ENCODE results near the gene GMPPA. TPM values are rescaled to one million over a fixed set of nuclear protein-coding genes. Genes with fewer than 3 reads are reported as not detected.

The GMPPA gene
- total RNA-seq, 2 donors from 2014 or later, result 36.9 to 38.2 TPM

- Mint-ChIP-seq H3K36me3 (ENCODE audit: low read depth) (no peaks in the 10 kb centered on the region), H3K27ac (no peak overlapping the region), H3K4me1 (peaks cover 43% of the 10 kb centered on the region), H3K9me3 (no peaks in the 10 kb centered on the region), H3K4me3 (peak overlapping the region; percentile 50), H3K27me3 (ENCODE audit: insufficient read depth) (peaks cover 35% of the 10 kb centered on the region)
- H3K9ac ChIP-seq (ENCODE audit: extremely low read depth, low read length, poor library complexity, severe bottlenecking), result no peak overlapping the region
- no peak overlapping the region for H3K4me3 ChIP-seq (ENCODE audit: low read length)
- no peaks in the 10 kb centered on the region for H3K9me3 ChIP-seq (ENCODE audit: control insufficient read depth, low read length)
- DNase-seq, result peak; percentile 83
- H3K36me3 ChIP-seq (ENCODE audit: control insufficient read depth, insufficient read depth, low read length), result no peaks in the 10 kb centered on the region
- peak; percentile 70 for TF ChIP-seq CTCF (conservative IDR thresholded peaks at IDR 0.05)
- H3K27me3 ChIP-seq (ENCODE audit: control insufficient read depth, insufficient read depth, low read length, poor library complexity, severe bottlenecking), result peaks cover 4% of the 10 kb centered on the region
- no peak overlapping the region for H3K27ac ChIP-seq (ENCODE audit: low read depth, low read length)
- peaks cover 24% of the 10 kb centered on the region for H3K4me1 ChIP-seq (ENCODE audit: control insufficient read depth, insufficient read depth, low read length)
- WGBS, 2 experiments (ENCODE audit: insufficient coverage in 1 of 2, insufficient read length in 1 of 2), result 20 to 38% methylated on average over 2 to 24 of the region's 24 CpGs
Observed at GRCh38 chr2:219523031-219523671, 24.5 kb downstream of the GMPPA start.

GRCh38 chr2:219524817-219525216 lies 26.1 kb downstream of the GMPPA start:
- peaks cover 42% of the 10 kb centered on the region for H3K27me3 Mint-ChIP-seq (ENCODE audit: insufficient read depth)
- peaks cover 40% of the 10 kb centered on the region for H3K4me1 Mint-ChIP-seq
- Histone ChIP-seq H3K27me3 (ENCODE audit: control insufficient read depth, insufficient read depth, low read length, poor library complexity, severe bottlenecking) (peaks cover 21% of the 10 kb centered on the region), H3K9ac (ENCODE audit: extremely low read depth, low read length, poor library complexity, severe bottlenecking) (no peak overlapping the region), H3K36me3 (ENCODE audit: control insufficient read depth, insufficient read depth, low read length) (no peaks in the 10 kb centered on the region), H3K4me3 (ENCODE audit: low read length) (no peak overlapping the region), H3K4me1 (ENCODE audit: control insufficient read depth, insufficient read depth, low read length) (peaks cover 28% of the 10 kb centered on the region), H3K9me3 (ENCODE audit: control insufficient read depth, low read length) (no peaks in the 10 kb centered on the region), H3K27ac (ENCODE audit: low read depth, low read length) (no peak overlapping the region)
- H3K27ac Mint-ChIP-seq, result no peak overlapping the region
- WGBS, 2 experiments (ENCODE audit: insufficient coverage in 1 of 2, insufficient read length in 1 of 2), result 88% methylated on average over 2 of the region's 2 CpGs; no CpG with 5 or more reads in 1 of the 2 experiments
- no peaks in the 10 kb centered on the region for H3K9me3 Mint-ChIP-seq
- H3K4me3 Mint-ChIP-seq, result no peak overlapping the region
- TF ChIP-seq CTCF (conservative IDR thresholded peaks at IDR 0.05), result no peak
- H3K36me3 Mint-ChIP-seq (ENCODE audit: low read depth), result no peaks in the 10 kb centered on the region
- no peak for DNase-seq

GRCh38 chr2:219525533-219526232 lies 27.0 kb downstream of the GMPPA start:
- peak overlapping the region; percentile 21 for H3K4me3 Mint-ChIP-seq
- Histone ChIP-seq H3K9ac (ENCODE audit: extremely low read depth, low read length, poor library complexity, severe bottlenecking) (no peak overlapping the region), H3K4me3 (ENCODE audit: low read length) (peak overlapping the region; percentile 28), H3K4me1 (ENCODE audit: control insufficient read depth, insufficient read depth, low read length) (peaks cover 30% of the 10 kb centered on the region), H3K27ac (ENCODE audit: low read depth, low read length) (no peak overlapping the region), H3K9me3 (ENCODE audit: control insufficient read depth, low read length) (no peaks in the 10 kb centered on the region), H3K36me3 (ENCODE audit: control insufficient read depth, insufficient read depth, low read length) (no peaks in the 10 kb centered on the region), H3K27me3 (ENCODE audit: control insufficient read depth, insufficient read depth, low read length, poor library complexity, severe bottlenecking) (peaks cover 28% of the 10 kb centered on the region)
- no peak for TF ChIP-seq CTCF (conservative IDR thresholded peaks at IDR 0.05)
- peaks cover 37% of the 10 kb centered on the region for H3K4me1 Mint-ChIP-seq
- no peaks in the 10 kb centered on the region for H3K9me3 Mint-ChIP-seq
- no peaks in the 10 kb centered on the region for H3K36me3 Mint-ChIP-seq (ENCODE audit: low read depth)
- 36 to 39% methylated on average over 2 to 9 of the region's 9 CpGs for WGBS, 2 experiments (ENCODE audit: insufficient coverage in 1 of 2, insufficient read length in 1 of 2)
- H3K27ac Mint-ChIP-seq, result peak overlapping the region; percentile 22
- peaks cover 47% of the 10 kb centered on the region for H3K27me3 Mint-ChIP-seq (ENCODE audit: insufficient read depth)
- peak; percentile 89 for DNase-seq

All from endodermal cell (in vitro differentiated cells).